ENCODE results near the gene EXO5.
A peak's percentile ranks its signal among the peaks of the same experiment; 100 is the strongest.
"Not testable (repeated sequence)": the region's sequence is repeated elsewhere in the genome, so short reads cannot be mapped to it uniquely, and the experiment has no call there.

The EXO5 gene, protein sequence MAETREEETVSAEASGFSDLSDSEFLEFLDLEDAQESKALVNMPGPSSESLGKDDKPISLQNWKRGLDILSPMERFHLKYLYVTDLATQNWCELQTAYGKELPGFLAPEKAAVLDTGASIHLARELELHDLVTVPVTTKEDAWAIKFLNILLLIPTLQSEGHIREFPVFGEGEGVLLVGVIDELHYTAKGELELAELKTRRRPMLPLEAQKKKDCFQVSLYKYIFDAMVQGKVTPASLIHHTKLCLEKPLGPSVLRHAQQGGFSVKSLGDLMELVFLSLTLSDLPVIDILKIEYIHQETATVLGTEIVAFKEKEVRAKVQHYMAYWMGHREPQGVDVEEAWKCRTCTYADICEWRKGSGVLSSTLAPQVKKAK

DNA sequence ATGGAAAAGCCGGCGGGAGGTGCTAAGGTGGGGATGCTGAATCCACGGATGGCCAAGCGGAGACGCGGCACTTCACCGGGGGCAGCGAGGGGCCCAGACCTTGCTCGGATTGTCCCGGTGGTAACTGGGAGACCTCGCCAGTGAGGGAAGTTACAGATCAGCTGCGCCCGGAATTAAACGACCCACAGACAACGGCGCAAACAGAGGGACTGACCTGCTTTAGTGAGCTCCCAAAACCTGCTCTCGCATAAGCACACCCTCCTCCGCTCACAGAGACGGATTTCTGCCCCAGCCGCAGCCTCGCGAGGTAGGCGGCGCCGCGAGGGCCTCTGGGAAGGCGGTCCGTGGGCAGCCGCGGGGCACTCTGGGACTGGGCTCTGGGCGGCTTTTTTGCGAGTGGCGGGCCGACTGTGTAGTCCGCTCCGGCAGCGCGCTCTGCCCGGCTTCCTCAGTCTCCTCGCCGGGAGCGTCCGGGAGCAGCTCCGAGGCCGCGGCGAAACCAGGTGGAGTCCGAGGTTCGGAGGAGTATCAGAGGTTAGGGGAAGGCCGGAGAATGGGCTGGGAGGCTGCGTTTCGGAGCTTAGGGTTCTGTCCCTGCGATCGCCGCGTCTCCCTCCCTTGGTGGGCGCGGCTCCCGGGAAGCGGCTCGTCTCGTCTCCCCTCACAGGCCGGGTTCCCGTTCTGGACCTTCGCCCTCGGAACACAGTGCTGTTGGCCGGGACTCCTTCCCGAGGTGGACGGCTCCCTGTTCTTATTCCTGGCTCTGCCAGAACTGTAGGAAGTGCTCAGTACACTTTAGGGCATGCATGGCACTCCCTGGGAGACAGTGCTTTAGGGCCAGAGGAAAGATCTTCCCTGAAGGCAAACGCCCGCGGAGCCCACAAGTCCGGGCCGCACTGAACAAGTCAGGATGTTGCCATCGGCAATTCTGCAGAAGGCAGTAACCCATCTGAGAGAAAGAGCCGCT lies at the start of gene EXO5:
Gene EXO5, plus strand, starts transcription at position 393 of the 967 bp plus-strand sequence. CDS start 5,778 bp downstream, outside the sequence.
- no peak for DNase-seq

DNA sequence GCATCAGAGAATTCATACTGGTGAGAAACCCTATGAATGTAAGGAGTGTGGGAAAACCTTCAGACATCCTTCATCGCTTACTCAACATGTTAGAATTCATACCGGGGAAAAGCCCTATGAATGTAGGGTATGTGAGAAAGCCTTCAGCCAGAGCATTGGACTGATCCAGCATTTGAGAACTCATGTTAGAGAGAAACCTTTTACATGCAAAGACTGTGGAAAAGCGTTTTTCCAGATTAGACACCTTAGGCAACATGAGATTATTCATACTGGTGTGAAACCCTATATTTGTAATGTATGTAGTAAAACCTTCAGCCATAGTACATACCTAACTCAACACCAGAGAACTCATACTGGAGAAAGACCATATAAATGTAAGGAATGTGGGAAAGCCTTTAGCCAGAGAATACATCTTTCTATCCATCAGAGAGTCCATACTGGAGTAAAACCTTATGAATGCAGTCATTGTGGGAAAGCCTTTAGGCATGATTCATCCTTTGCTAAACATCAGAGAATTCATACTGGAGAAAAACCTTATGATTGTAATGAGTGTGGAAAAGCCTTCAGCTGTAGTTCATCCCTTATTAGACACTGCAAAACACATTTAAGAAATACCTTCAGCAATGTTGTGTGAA lies 45.5 kb upstream of the EXO5 start:
- no peak for DNase-seq

GRCh38 chr1:40469327-40469726 lies 39.2 kb upstream of the EXO5 start:
- DNase-seq: no peak

GRCh38 chr1:40475268-40475667 lies 33.3 kb upstream of the EXO5 start:
- no peak for DNase-seq

- DNase-seq: no peak
Observed at GRCh38 chr1:40476924-40477677, 31.5 kb upstream of the EXO5 start, which contains the start of gene ZFP69. Gene ZFP69 (plus strand): TSS chr1:40477290. CDS start chr1:40479362, 2,072 bp downstream.

DNA sequence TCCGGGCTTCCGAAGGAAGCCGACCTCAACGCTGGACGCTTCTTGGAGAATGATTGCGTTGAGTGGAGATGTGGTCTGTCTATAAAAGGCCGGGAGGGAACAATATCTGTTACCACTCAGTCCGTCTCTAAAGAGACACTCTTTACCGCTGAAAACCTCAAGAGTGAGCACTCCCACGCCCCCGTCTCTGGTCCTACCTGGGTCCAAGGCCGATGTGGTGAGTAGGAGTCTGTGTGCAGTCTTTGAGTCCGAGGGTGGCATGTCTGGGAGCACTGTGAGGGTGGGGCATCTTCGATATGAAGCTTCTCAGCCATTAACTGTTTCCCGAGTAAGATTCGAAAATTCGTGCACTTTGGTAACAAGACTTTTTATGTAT lies 30.9 kb upstream of the EXO5 start:
- DNase-seq: no peak

DNA sequence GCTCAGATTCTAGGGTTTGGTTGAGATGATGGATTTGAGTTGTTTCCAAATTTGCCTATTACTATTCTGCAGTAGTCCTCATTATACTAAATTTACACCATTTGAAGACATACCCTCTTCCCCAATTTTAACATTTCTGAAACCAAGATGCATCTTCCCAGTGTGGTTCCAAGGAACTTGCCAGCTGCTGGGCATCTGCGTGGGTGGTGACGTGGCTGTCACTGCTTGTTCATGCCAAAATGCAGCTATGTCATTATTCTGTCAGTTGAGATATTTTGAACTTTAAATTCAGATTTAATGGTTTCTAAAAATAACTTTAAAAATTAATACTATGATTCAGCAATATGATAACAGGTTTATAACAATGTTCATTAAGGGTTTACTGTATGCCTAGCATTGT lies 30.3 kb upstream of the EXO5 start:
- no peak for DNase-seq

- DNase-seq: no peak
Observed at GRCh38 chr1:40479156-40479555, 29.4 kb upstream of the EXO5 start.

GRCh38 chr1:40495315-40495903 lies 13.2 kb upstream of the EXO5 start:
- DNase-seq: no peak

- not testable (repeated sequence) for DNase-seq
Observed at GRCh38 chr1:40502651-40503050, 5.9 kb upstream of the EXO5 start.

GRCh38 chr1:40507973-40508372 lies 594 bp upstream of the EXO5 start:
- DNase-seq: no peak

GRCh38 chr1:40519517-40519916 lies 10.9 kb downstream of the EXO5 start:
- DNase-seq: no peak

DNA sequence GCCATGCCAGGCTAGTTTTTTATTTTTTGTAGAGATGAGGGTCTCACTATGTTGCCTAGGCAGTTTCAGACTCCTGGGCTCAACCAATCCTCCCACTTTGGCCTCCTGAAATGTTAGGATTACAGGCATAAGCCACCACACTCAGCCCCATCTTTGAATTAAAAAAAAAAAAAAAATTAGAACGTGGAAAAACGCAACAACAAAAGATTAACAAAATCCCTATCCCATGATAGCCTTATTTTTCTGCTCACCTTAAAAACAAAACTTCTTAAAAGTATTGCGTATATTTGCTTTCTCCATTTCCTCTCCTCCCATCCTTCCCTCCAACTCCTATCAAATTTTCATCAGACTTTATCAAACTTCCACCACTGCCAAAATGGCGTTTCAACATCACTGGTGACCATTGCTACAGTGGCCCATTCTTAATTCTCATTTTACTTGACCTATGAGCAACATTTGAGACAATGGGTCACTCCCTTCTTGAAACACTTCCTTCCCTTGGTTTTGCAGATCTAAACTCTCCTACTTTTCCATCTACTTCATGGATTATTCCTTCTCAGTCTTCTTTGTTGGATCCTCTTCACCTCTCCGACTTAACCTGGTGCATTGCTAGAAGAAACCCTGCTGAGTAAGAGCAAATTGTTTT lies 22.3 kb downstream of the EXO5 start:
- no peak for DNase-seq

- peak; percentile 98 for DNase-seq
Observed at GRCh38 chr1:40531381-40532061, 23.0 kb downstream of the EXO5 start, which contains the start of gene ZNF684. Gene ZNF684 (plus strand): TSS chr1:40531637. CDS start chr1:40533167, 1,530 bp downstream.

- DNase-seq: peak in 1 of 2 experiments; percentile 55
Observed at GRCh38 chr1:40532062-40532389, 23.5 kb downstream of the EXO5 start.

- peak; percentile 84 to 87 for DNase-seq
Observed at GRCh38 chr1:40532844-40533424, 24.4 kb downstream of the EXO5 start.

- DNase-seq: no peak
Observed at GRCh38 chr1:40534589-40534988, 26.0 kb downstream of the EXO5 start.

GRCh38 chr1:40535732-40536131 lies 27.2 kb downstream of the EXO5 start:
- DNase-seq: no peak

DNA sequence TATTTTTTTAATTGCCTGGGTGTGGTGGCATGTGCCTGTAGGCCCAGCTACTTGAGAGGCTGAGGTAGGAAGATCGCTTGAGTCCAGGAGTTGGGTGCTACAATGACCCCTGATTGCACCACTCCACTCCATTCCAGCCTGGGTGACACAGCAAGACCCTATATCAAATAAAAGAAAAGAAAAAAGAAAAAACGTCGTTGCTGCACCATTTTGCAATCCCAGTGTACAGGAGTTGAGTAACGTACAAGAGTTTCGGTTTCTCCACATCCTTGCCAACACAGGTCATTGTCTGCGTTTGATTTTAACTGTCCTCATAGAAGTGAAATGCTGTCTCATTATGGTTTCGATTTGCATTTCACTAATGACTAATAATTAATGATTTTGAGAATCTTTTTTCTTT lies 30.8 kb downstream of the EXO5 start:
- DNase-seq: no peak

GRCh38 chr1:40546957-40547356 lies 38.4 kb downstream of the EXO5 start:
- DNase-seq: no peak

GRCh38 chr1:40553017-40553416 lies 44.5 kb downstream of the EXO5 start:
- DNase-seq: no peak

Measured in Kasumi-1 (cell line).